GM19239 (cell line): ENCODE measurements around the gene ABCA4.
"Not testable (repeated sequence)": the region's sequence is repeated elsewhere in the genome, so short reads cannot be mapped to it uniquely, and the experiment has no call there.

ENCODE experiments used
- DNase-seq: peaks from one replicate; pipeline ENCODE4 v3.0.0; 2011; ENCODE audit warnings: low spot score; ENCODE audit not compliant: insufficient read length
- FAIRE-seq: peaks from 2 replicates; lab custom pipeline; 2011; peaks lifted over from hg19 to GRCh38; lab: Jason Lieb, UNC

Gene ABCA4

GRCh38 chr1:93992190-93992589 is 128.8 kb downstream of the ABCA4 start:
- FAIRE-seq (no peak), DNase-seq (no peak)

- DNase-seq (no peak), FAIRE-seq (no peak)
Measured at GRCh38 chr1:93991271-93991670, 129.7 kb downstream of the ABCA4 start.

- FAIRE-seq, DNase-seq: not testable (repeated sequence)
Measured at GRCh38 chr1:93990477-93990876, 130.5 kb downstream of the ABCA4 start.

GRCh38 chr1:93990010-93990409 is 130.9 kb downstream of the ABCA4 start:
- FAIRE-seq (no peak), DNase-seq (no peak)

- FAIRE-seq (no peak), DNase-seq (no peak)
Measured at GRCh38 chr1:93989601-93990000, 131.3 kb downstream of the ABCA4 start.

GRCh38 chr1:93988634-93989350 is 132.2 kb downstream of the ABCA4 start:
- DNase-seq (no peak), FAIRE-seq (no peak)

- FAIRE-seq (no peak), DNase-seq (no peak)
Measured at GRCh38 chr1:93981274-93981667, 139.7 kb downstream of the ABCA4 start.

GRCh38 chr1:93980320-93981273 is 140.4 kb downstream of the ABCA4 start:
- FAIRE-seq (no peak), DNase-seq (no peak)

GRCh38 chr1:93979718-93980319 is 141.1 kb downstream of the ABCA4 start:
- DNase-seq, result no peak
- no peak for FAIRE-seq

- DNase-seq (no peak), FAIRE-seq (no peak)
Measured at GRCh38 chr1:93979040-93979717, 141.8 kb downstream of the ABCA4 start.

- FAIRE-seq (no peak), DNase-seq (no peak)
Measured at GRCh38 chr1:93977598-93977945, 143.4 kb downstream of the ABCA4 start.

GRCh38 chr1:93976711-93977597 is 144.0 kb downstream of the ABCA4 start:
- no peak for DNase-seq
- FAIRE-seq, result no peak

GRCh38 chr1:93976291-93976690 is 144.7 kb downstream of the ABCA4 start:
- no peak for DNase-seq
- FAIRE-seq, result no peak

- FAIRE-seq (no peak), DNase-seq (no peak)
Measured at GRCh38 chr1:93972341-93972740, 148.6 kb downstream of the ABCA4 start.

- no peak for DNase-seq
- FAIRE-seq, result no peak
Measured at GRCh38 chr1:93969887-93970286, 151.1 kb downstream of the ABCA4 start.

- FAIRE-seq, result no peak
- DNase-seq, result no peak
Measured at GRCh38 chr1:93969371-93969770, 151.6 kb downstream of the ABCA4 start.

- DNase-seq, result no peak
- no peak for FAIRE-seq
Measured at GRCh38 chr1:93967306-93967705, 153.6 kb downstream of the ABCA4 start.

- FAIRE-seq, result no peak
Measured at GRCh38 chr1:93965888-93966287, 155.1 kb downstream of the ABCA4 start.

GRCh38 chr1:93965256-93965655 is 155.7 kb downstream of the ABCA4 start:
- DNase-seq (no peak), FAIRE-seq (no peak)

More at GRCh38 chr1:93965888-93966287, 155.1 kb downstream of the ABCA4 start:
- no peak for DNase-seq
